ENCODE results near the gene CES2.

GRCh38 chr16:66954097-66954659, 18.9 kb downstream of the CES2 start:
- TF ChIP-seq, protein P1, sequence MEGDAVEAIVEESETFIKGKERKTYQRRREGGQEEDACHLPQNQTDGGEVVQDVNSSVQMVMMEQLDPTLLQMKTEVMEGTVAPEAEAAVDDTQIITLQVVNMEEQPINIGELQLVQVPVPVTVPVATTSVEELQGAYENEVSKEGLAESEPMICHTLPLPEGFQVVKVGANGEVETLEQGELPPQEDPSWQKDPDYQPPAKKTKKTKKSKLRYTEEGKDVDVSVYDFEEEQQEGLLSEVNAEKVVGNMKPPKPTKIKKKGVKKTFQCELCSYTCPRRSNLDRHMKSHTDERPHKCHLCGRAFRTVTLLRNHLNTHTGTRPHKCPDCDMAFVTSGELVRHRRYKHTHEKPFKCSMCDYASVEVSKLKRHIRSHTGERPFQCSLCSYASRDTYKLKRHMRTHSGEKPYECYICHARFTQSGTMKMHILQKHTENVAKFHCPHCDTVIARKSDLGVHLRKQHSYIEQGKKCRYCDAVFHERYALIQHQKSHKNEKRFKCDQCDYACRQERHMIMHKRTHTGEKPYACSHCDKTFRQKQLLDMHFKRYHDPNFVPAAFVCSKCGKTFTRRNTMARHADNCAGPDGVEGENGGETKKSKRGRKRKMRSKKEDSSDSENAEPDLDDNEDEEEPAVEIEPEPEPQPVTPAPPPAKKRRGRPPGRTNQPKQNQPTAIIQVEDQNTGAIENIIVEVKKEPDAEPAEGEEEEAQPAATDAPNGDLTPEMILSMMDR (IDR thresholded peaks at IDR 0.05): peak; percentile 89
- TF ChIP-seq CEBPB (IDR thresholded peaks at IDR 0.05): no peak
